HUES64 (cell line): ENCODE results near the gene INHBB.

ENCODE experiments used
- H3K27ac ChIP-seq: 2 replicates; pipeline ENCODE4 v1.7.0; 2013; ENCODE audit warnings: low read depth, low read length, inconsistent platforms
- H3K27me3 ChIP-seq: 2 replicates; pipeline ENCODE4 v1.6.1; 2013; ENCODE audit warnings: mild to moderate bottlenecking, low read length; ENCODE audit not compliant: insufficient read depth
- H3K36me3 ChIP-seq: 2 replicates; pipeline ENCODE4 v1.6.1; 2013; ENCODE audit warnings: mild to moderate bottlenecking, low read length; ENCODE audit not compliant: insufficient read depth
- H3K4me1 ChIP-seq: 2 replicates; pipeline ENCODE4 v1.6.1; 2013; ENCODE audit warnings: mild to moderate bottlenecking, low read length, moderate library complexity; ENCODE audit not compliant: insufficient read depth
- H3K4me3 ChIP-seq: 2 replicates; pipeline ENCODE4 v1.5.1; 2013; ENCODE audit warnings: mild to moderate bottlenecking, low read length, moderate library complexity
- H3K9ac ChIP-seq: 2 replicates; pipeline ENCODE4 v1.6.1; 2013; ENCODE audit warnings: mild to moderate bottlenecking, low read depth, low read length
- H3K9me3 ChIP-seq: 2 replicates; pipeline ENCODE4 v1.6.1; 2013; ENCODE audit warnings: low read depth, low read length; ENCODE audit not compliant: insufficient read depth
- WGBS: fragments of 150-250, 120-280 bp; methylation state at CpG from one replicate; pipeline ENCODE4 v1.1.7; 2013; ENCODE audit warnings: missing lambda C conversion rate; 5-methylcytosine and 5-hydroxymethylcytosine counted together

Gene INHBB

GRCh38 chr2:120324933-120325332 lies 21.0 kb upstream of the INHBB start:
- Histone ChIP-seq H3K27me3 (peaks cover 7% of the 10 kb centered on the region), H3K4me3 (no peak overlapping the region), H3K9me3 (no peaks in the 10 kb centered on the region), H3K27ac (no peak overlapping the region), H3K9ac (no peak overlapping the region), H3K36me3 (no peaks in the 10 kb centered on the region), H3K4me1 (no peaks in the 10 kb centered on the region)
- WGBS: 94% methylated on average over 5 of the region's 7 CpGs

GRCh38 chr2:120326066-120326465 lies 19.9 kb upstream of the INHBB start:
- Histone ChIP-seq H3K27ac (no peak overlapping the region), H3K36me3 (no peaks in the 10 kb centered on the region), H3K4me1 (no peaks in the 10 kb centered on the region), H3K9me3 (no peaks in the 10 kb centered on the region), H3K27me3 (peaks cover 7% of the 10 kb centered on the region), H3K4me3 (no peak overlapping the region), H3K9ac (no peak overlapping the region)
- WGBS: 92% methylated on average over 9 of the region's 9 CpGs

GRCh38 chr2:120330946-120331822 lies 14.8 kb upstream of the INHBB start:
- 92% methylated on average over 24 of the region's 24 CpGs for WGBS
- no peaks in the 10 kb centered on the region for H3K36me3 ChIP-seq
- no peak overlapping the region for H3K4me3 ChIP-seq
- no peaks in the 10 kb centered on the region for H3K4me1 ChIP-seq
- no peaks in the 10 kb centered on the region for H3K9me3 ChIP-seq
- H3K27ac ChIP-seq: no peak overlapping the region
- H3K9ac ChIP-seq: no peak overlapping the region
- peaks cover 10% of the 10 kb centered on the region for H3K27me3 ChIP-seq

GRCh38 chr2:120331903-120332302 lies 14.0 kb upstream of the INHBB start:
- Histone ChIP-seq H3K9ac (no peak overlapping the region), H3K36me3 (no peaks in the 10 kb centered on the region), H3K4me3 (no peak overlapping the region), H3K4me1 (no peaks in the 10 kb centered on the region), H3K27me3 (peaks cover 10% of the 10 kb centered on the region), H3K9me3 (no peaks in the 10 kb centered on the region), H3K27ac (no peak overlapping the region)
- 98% methylated on average over 4 of the region's 4 CpGs for WGBS

- no peaks in the 10 kb centered on the region for H3K4me1 ChIP-seq
- H3K4me3 ChIP-seq: no peak overlapping the region
- peaks cover 10% of the 10 kb centered on the region for H3K27me3 ChIP-seq
- no peak overlapping the region for H3K27ac ChIP-seq
- H3K9ac ChIP-seq: no peak overlapping the region
- 92% methylated on average over 6 of the region's 6 CpGs for WGBS
- H3K9me3 ChIP-seq: no peaks in the 10 kb centered on the region
- H3K36me3 ChIP-seq: no peaks in the 10 kb centered on the region
Observed at GRCh38 chr2:120332384-120332783, 13.6 kb upstream of the INHBB start.

- WGBS: 94% methylated on average over 1 of the region's 1 CpG
- no peak overlapping the region for H3K9ac ChIP-seq
- H3K9me3 ChIP-seq: no peaks in the 10 kb centered on the region
- no peak overlapping the region for H3K27ac ChIP-seq
- H3K4me3 ChIP-seq: no peak overlapping the region
- no peaks in the 10 kb centered on the region for H3K36me3 ChIP-seq
- no peaks in the 10 kb centered on the region for H3K4me1 ChIP-seq
- H3K27me3 ChIP-seq: peaks cover 18% of the 10 kb centered on the region
Observed at GRCh38 chr2:120334068-120334467, 11.9 kb upstream of the INHBB start.

GRCh38 chr2:120336749-120337148 lies 9.2 kb upstream of the INHBB start:
- peaks cover 36% of the 10 kb centered on the region for H3K27me3 ChIP-seq
- no peak overlapping the region for H3K27ac ChIP-seq
- no peaks in the 10 kb centered on the region for H3K4me1 ChIP-seq
- H3K9ac ChIP-seq: no peak overlapping the region
- 75% methylated on average over 8 of the region's 8 CpGs for WGBS
- no peak overlapping the region for H3K4me3 ChIP-seq
- no peaks in the 10 kb centered on the region for H3K36me3 ChIP-seq
- no peaks in the 10 kb centered on the region for H3K9me3 ChIP-seq

- Histone ChIP-seq H3K27me3 (peaks cover 49% of the 10 kb centered on the region), H3K4me1 (no peaks in the 10 kb centered on the region), H3K9ac (no peak overlapping the region), H3K4me3 (no peak overlapping the region), H3K9me3 (no peaks in the 10 kb centered on the region), H3K27ac (no peak overlapping the region), H3K36me3 (no peaks in the 10 kb centered on the region)
- WGBS: 100% methylated on average over 1 of the region's 1 CpG
Observed at GRCh38 chr2:120338015-120338414, 7.9 kb upstream of the INHBB start.

- Histone ChIP-seq H3K4me1 (peaks cover 2% of the 10 kb centered on the region; the same call in 1 of the 2 replicates), H3K27ac (no peak overlapping the region), H3K27me3 (peaks cover 84% of the 10 kb centered on the region), H3K9me3 (no peaks in the 10 kb centered on the region), H3K9ac (no peak overlapping the region), H3K36me3 (no peaks in the 10 kb centered on the region), H3K4me3 (no peak overlapping the region)
- 88% methylated on average over 6 of the region's 7 CpGs for WGBS
Observed at GRCh38 chr2:120341977-120342376, 4.0 kb upstream of the INHBB start.

GRCh38 chr2:120342446-120342845 lies 3.5 kb upstream of the INHBB start:
- Histone ChIP-seq H3K27me3 (peaks cover 88% of the 10 kb centered on the region), H3K27ac (no peak overlapping the region), H3K9me3 (no peaks in the 10 kb centered on the region), H3K4me1 (peaks cover 4% of the 10 kb centered on the region; the same call in 1 of the 2 replicates), H3K4me3 (no peak overlapping the region), H3K36me3 (no peaks in the 10 kb centered on the region), H3K9ac (no peak overlapping the region)
- WGBS: 45% methylated on average over 7 of the region's 7 CpGs

GRCh38 chr2:120343100-120343432 lies 2.9 kb upstream of the INHBB start:
- no peak overlapping the region for H3K27ac ChIP-seq
- 40% methylated on average over 5 of the region's 5 CpGs for WGBS
- H3K4me3 ChIP-seq: no peak overlapping the region
- H3K9ac ChIP-seq: no peak overlapping the region
- H3K27me3 ChIP-seq: peaks cover 94% of the 10 kb centered on the region
- no peaks in the 10 kb centered on the region for H3K36me3 ChIP-seq
- H3K4me1 ChIP-seq: peaks cover 10% of the 10 kb centered on the region
- no peaks in the 10 kb centered on the region for H3K9me3 ChIP-seq
